ENCODE measurements around the gene MECP2. TPM values are rescaled to one million over a fixed set of nuclear protein-coding genes. Genes with fewer than 3 reads are reported as not detected.

MECP2 gene
- total RNA-seq, 1 donor from 2014 or later, result 26.7 TPM

DNA sequence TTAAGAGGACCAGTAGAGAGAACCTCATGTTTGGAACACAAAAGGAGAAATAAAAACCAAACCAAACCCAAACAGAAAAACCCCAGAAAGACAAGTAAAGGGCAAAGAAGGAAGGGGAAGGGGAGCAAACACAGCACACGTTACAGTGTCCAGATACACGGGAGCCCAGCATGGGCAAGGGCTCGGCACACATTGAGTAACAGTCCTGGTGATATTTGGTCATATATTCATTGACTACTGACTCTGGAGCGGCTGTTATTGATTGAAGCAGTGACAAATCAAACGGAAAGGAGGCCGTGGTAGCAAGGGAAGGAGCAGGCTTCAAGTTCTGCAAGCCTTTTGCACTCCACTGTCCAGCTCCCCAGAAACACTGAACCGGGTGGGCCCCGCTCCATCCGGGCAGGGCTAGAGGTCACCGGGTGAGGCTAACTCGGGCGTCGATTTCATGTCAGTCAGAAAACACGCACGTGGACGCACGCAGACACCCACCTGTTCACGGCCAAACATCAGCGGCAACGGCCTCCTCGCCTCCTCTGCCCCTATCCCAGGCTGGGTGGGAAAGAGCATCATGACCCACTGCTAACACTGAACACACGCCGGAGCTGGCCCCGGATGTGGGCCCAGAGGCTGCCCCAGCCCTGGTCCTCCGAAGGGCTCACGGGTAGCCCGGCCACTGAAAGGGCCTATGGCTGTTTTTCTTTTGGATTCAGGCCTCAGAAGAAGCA is 74.1 kb downstream of the MECP2 start:
- H3K9ac ChIP-seq, result no peak overlapping the region
- no peaks in the 10 kb centered on the region for H3K9me3 ChIP-seq (ENCODE audit: low read depth)
- no peak overlapping the region for H3K4me3 Mint-ChIP-seq
- H3K27me3 ChIP-seq, result no peaks in the 10 kb centered on the region
- no peaks in the 10 kb centered on the region for H3F3A ChIP-seq (ENCODE audit: low read depth)
- H3K27me3 Mint-ChIP-seq (ENCODE audit: insufficient read depth, low read depth), result no peaks in the 10 kb centered on the region
- no peaks in the 10 kb centered on the region for H4K20me1 ChIP-seq (ENCODE audit: low read depth)
- no peak overlapping the region for H3K4me3 ChIP-seq
- H3K4me2 ChIP-seq, result no peak overlapping the region
- no peak for TF ChIP-seq EZH2 (IDR thresholded peaks at IDR 0.05)
- TF ChIP-seq, protein P1, sequence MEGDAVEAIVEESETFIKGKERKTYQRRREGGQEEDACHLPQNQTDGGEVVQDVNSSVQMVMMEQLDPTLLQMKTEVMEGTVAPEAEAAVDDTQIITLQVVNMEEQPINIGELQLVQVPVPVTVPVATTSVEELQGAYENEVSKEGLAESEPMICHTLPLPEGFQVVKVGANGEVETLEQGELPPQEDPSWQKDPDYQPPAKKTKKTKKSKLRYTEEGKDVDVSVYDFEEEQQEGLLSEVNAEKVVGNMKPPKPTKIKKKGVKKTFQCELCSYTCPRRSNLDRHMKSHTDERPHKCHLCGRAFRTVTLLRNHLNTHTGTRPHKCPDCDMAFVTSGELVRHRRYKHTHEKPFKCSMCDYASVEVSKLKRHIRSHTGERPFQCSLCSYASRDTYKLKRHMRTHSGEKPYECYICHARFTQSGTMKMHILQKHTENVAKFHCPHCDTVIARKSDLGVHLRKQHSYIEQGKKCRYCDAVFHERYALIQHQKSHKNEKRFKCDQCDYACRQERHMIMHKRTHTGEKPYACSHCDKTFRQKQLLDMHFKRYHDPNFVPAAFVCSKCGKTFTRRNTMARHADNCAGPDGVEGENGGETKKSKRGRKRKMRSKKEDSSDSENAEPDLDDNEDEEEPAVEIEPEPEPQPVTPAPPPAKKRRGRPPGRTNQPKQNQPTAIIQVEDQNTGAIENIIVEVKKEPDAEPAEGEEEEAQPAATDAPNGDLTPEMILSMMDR (IDR thresholded peaks at IDR 0.05), result no peak
- no peak for TF ChIP-seq EZH2phosphoT487 (IDR thresholded peaks at IDR 0.05)
- H3K4me1 Mint-ChIP-seq, result peaks cover 23% of the 10 kb centered on the region
- H3K79me2 ChIP-seq (ENCODE audit: low read depth), result no peaks in the 10 kb centered on the region
- peaks cover 7% of the 10 kb centered on the region for H3K36me3 Mint-ChIP-seq
- no peak for DNase-seq (ENCODE audit: low spot score)
- H2AFZ ChIP-seq (replicated peaks), result no peak overlapping the region
- no peak overlapping the region for H3K27ac Mint-ChIP-seq
- H3K27ac ChIP-seq, result no peak overlapping the region
- H3K9me3 Mint-ChIP-seq, result peaks cover 16% of the 10 kb centered on the region
- H3K36me3 ChIP-seq, result no peaks in the 10 kb centered on the region
- H3K4me1 ChIP-seq, result no peaks in the 10 kb centered on the region

DNA sequence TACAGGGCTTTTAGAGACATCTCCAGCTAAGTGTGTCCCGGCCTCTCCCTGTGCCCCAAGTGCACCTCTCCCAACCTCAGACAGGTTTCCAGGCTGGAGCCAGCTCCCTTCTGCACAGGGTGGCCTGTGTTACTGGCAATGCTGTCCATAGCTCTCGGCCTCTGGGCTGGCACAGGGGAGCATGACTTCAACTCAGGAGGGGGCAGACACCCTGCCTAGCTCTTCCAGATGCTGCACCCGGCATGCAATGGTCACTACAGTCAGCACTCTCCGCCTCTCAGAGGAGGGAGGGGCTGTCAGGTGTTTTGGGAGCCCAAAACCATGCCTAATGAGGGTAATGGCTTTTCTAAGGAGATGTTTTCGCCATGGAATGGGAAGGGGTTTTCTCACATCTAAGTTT is 75.4 kb downstream of the MECP2 start:
- no peak for TF ChIP-seq EZH2phosphoT487 (IDR thresholded peaks at IDR 0.05)
- TF ChIP-seq, protein P1 (IDR thresholded peaks at IDR 0.05), result no peak
- no peak for TF ChIP-seq EZH2 (IDR thresholded peaks at IDR 0.05)
- no peaks in the 10 kb centered on the region for H3K4me1 ChIP-seq
- Mint-ChIP-seq H3K9me3 (peaks cover 14% of the 10 kb centered on the region), H3K36me3 (peaks cover 3% of the 10 kb centered on the region), H3K4me3 (no peak overlapping the region), H3K27me3 (ENCODE audit: insufficient read depth, low read depth) (no peaks in the 10 kb centered on the region), H3K27ac (no peak overlapping the region), H3K4me1 (peaks cover 23% of the 10 kb centered on the region)
- no peak overlapping the region for H3K4me2 ChIP-seq
- no peak overlapping the region for H3K9ac ChIP-seq
- no peaks in the 10 kb centered on the region for H3F3A ChIP-seq (ENCODE audit: low read depth)
- no peak for DNase-seq (ENCODE audit: low spot score)
- H3K36me3 ChIP-seq, result no peaks in the 10 kb centered on the region
- H3K9me3 ChIP-seq (ENCODE audit: low read depth), result no peaks in the 10 kb centered on the region
- H3K27me3 ChIP-seq, result no peaks in the 10 kb centered on the region
- no peaks in the 10 kb centered on the region for H3K79me2 ChIP-seq (ENCODE audit: low read depth)
- H3K4me3 ChIP-seq, result no peak overlapping the region
- H2AFZ ChIP-seq (replicated peaks), result no peak overlapping the region
- no peak overlapping the region for H3K27ac ChIP-seq
- H4K20me1 ChIP-seq (ENCODE audit: low read depth), result no peaks in the 10 kb centered on the region

DNA sequence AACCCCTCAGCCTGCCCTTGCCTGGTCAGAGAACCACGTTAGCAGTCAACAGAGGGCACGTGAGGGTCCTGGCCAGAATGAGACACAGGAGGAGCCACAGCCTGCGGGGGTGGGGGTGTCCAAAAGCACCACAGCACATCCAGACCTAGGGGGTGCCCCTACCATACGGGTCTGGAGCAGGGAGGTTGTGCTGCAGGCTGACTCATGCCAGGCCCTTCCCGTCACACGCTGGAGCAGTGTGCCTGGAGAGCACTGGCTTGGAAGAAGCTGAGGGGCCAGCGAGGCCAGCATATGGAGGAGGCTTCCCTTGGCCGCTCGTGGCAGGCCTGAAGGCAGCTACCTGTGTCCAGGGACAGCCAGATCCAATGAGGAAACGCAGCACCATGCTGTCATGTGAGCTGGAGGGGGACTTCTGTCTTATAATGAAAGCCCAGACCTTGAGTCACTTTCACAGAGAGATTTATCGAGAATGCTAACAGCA is 76.3 kb downstream of the MECP2 start:
- no peak overlapping the region for H3K4me2 ChIP-seq
- Mint-ChIP-seq H3K27me3 (ENCODE audit: insufficient read depth, low read depth) (no peaks in the 10 kb centered on the region), H3K4me1 (peaks cover 23% of the 10 kb centered on the region), H3K9me3 (peaks cover 14% of the 10 kb centered on the region), H3K27ac (no peak overlapping the region), H3K4me3 (no peak overlapping the region), H3K36me3 (peaks cover 3% of the 10 kb centered on the region)
- H3F3A ChIP-seq (ENCODE audit: low read depth), result no peaks in the 10 kb centered on the region
- H3K9me3 ChIP-seq (ENCODE audit: low read depth), result no peaks in the 10 kb centered on the region
- H3K79me2 ChIP-seq (ENCODE audit: low read depth), result no peaks in the 10 kb centered on the region
- H3K36me3 ChIP-seq, result no peaks in the 10 kb centered on the region
- H2AFZ ChIP-seq (replicated peaks), result no peak overlapping the region
- H3K4me1 ChIP-seq, result no peaks in the 10 kb centered on the region
- H3K27ac ChIP-seq, result no peak overlapping the region
- TF ChIP-seq, protein P1 (IDR thresholded peaks at IDR 0.05), result no peak
- TF ChIP-seq EZH2 (IDR thresholded peaks at IDR 0.05) (no peak), EZH2phosphoT487 (IDR thresholded peaks at IDR 0.05) (no peak)
- no peak for DNase-seq (ENCODE audit: low spot score)
- H3K4me3 ChIP-seq, result no peak overlapping the region
- H3K27me3 ChIP-seq, result no peaks in the 10 kb centered on the region
- no peak overlapping the region for H3K9ac ChIP-seq
- no peaks in the 10 kb centered on the region for H4K20me1 ChIP-seq (ENCODE audit: low read depth)

Data from neural progenitor cell (in vitro differentiated cells).